OCI-LY7 (cell line): Measurements from ENCODE around the gene C3orf85.

Source experiments
- CTCF ChIP-seq: fragments of 200-600 bp; sonication (generic); conservative IDR thresholded peaks from 2 replicates; pipeline ENCODE4 v1.5.1; 2014; ENCODE audit warnings: mild to moderate bottlenecking, antibody characterized with exemption, low read length, moderate library complexity, mixed read lengths
- EZH2phosphoT487 ChIP-seq: fragments of 200-600 bp; sonication (generic); IDR thresholded peaks from 2 replicates; pipeline ENCODE4 v1.6.1; 2018; ENCODE audit warnings: low read depth, borderline replicate concordance, mild to moderate bottlenecking, mixed run types, antibody characterized with exemption, low read length, moderate library complexity, mixed read lengths

DNA sequence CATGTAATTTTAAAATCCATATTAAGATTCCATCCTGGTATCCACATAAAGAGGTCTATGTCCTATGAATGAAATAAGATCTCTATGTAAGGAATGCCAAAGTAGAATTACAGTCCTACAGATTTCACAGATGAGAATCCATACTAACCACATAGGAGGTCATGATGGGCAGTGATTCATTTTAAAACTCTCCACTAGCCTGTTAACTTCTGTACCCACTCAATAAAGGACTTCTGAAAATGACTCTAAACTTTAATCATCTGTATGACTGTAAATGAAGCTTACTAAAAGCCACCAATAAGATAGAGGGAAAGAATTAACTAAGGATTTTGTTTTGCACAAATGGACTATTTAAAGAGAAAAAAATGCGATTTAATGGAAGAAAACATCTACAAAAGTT lies 47.3 kb upstream of the C3orf85 start:
- TF ChIP-seq CTCF (no peak), EZH2phosphoT487 (no peak)
